Vagina (tissue), 2 donors: ENCODE results near the gene SLC28A3. TPM values are rescaled to one million over a fixed set of nuclear protein-coding genes. Genes with fewer than 3 reads are reported as not detected.

Experiments
- DNase-seq, 2 donors: peaks; one replicate each; pipeline ENCODE4 v3.0.0-alpha.2; 2017; ENCODE audit errors: extremely low spot score in 2 of 2
- H3K27ac ChIP-seq: fragments of 200-600 bp; sonication (generic); one replicate; pipeline ENCODE4 v1.5.1; 2019
- H3K27me3 ChIP-seq: fragments of 200-600 bp; sonication (generic); one replicate; pipeline ENCODE4 v1.5.1; 2019
- H3K36me3 ChIP-seq, 2 donors: fragments of 200-600 bp; sonication (generic); one replicate each; pipeline ENCODE4 v1.5.1; 2017 to 2019
- H3K4me1 ChIP-seq: fragments of 200-600 bp; sonication (generic); one replicate; pipeline ENCODE4 v1.5.1; 2019
- H3K4me3 ChIP-seq, 2 donors: fragments of 200-600 bp; sonication (generic); 1 replicate in 1 of 2; 2 replicates in 1 of 2; pipeline ENCODE4 v1.5.1; 2016 to 2019
- H3K9me3 ChIP-seq: fragments of 200-600 bp; sonication (generic); one replicate; pipeline ENCODE4 v1.5.1; 2019
- CTCF ChIP-seq, 3 experiments: fragments of 450-650 bp in 2 of 3; fragments of 200-600 bp in 1 of 3; sonication (generic) in 1 of 3; IDR thresholded peaks; one replicate each; pipeline ENCODE4 v1.5.1; 2017 to 2019; ENCODE audit warnings: antibody characterized with exemption in 3 of 3, mild to moderate bottlenecking in 2 of 3, moderate library complexity in 2 of 3
- POLR2A ChIP-seq, 2 donors: fragments of 450-650 bp; IDR thresholded peaks; one replicate each; pipeline ENCODE4 v1.6.1; 2017; ENCODE audit warnings: antibody characterized with exemption in 2 of 2, mild to moderate bottlenecking in 2 of 2, moderate library complexity in 2 of 2
- POLR2AphosphoS5 ChIP-seq, 2 donors: sonication (generic); formaldehyde crosslinking; IDR thresholded peaks; one replicate each; pipeline ENCODE4 v1.9.0; 2017; ENCODE audit warnings: antibody characterized with exemption in 2 of 2, mild to moderate bottlenecking in 2 of 2, low read depth in 1 of 2; ENCODE audit not compliant: insufficient read depth in 1 of 2
- intact Hi-C: fragments of 100-400 bp; cut with DNase I; formaldehyde crosslinking; loops from one replicate; pipeline ENCODE4 v1.15.1; 2023
- total RNA-seq: library from RNA; depleted of rRNA; stranded (reverse); fragments of >200 nt; gene quantifications from one replicate; pipeline ENCODE4 v1.2.3, GENCODE V29; 2016

The SLC28A3 gene
- total RNA-seq, 1 donor from 2014 or later, result 10.3 TPM

- Histone ChIP-seq H3K4me3 (no peak overlapping the region), H3K9me3 (no peaks in the 10 kb centered on the region), H3K27ac (no peak overlapping the region), H3K4me1 (peaks cover under 1% of the 10 kb centered on the region), H3K27me3 (no peaks in the 10 kb centered on the region), H3K36me3 (no peaks in the 10 kb centered on the region)
- no peak for TF ChIP-seq POLR2A (IDR thresholded peaks at IDR 0.05)
- TF ChIP-seq CTCF (IDR thresholded peaks at IDR 0.05), result no peak
- no peak for TF ChIP-seq POLR2AphosphoS5 (IDR thresholded peaks at IDR 0.05; ENCODE audit: insufficient read depth in 1 of 2, low read depth in 1 of 2)
- intact Hi-C loops, result no loop called here
- no peak for DNase-seq
Observed at GRCh38 chr9:84255696-84256095, 84.9 kb downstream of the SLC28A3 start.

- Histone ChIP-seq H3K27ac (no peak overlapping the region), H3K36me3 (no peaks in the 10 kb centered on the region), H3K4me3 (no peak overlapping the region), H3K27me3 (no peaks in the 10 kb centered on the region), H3K9me3 (no peaks in the 10 kb centered on the region), H3K4me1 (no peaks in the 10 kb centered on the region)
- no peak for DNase-seq
- intact Hi-C loops, result no loop called here
- TF ChIP-seq POLR2A (IDR thresholded peaks at IDR 0.05) (no peak), POLR2AphosphoS5 (IDR thresholded peaks at IDR 0.05; ENCODE audit: insufficient read depth in 1 of 2, low read depth in 1 of 2) (no peak), CTCF (IDR thresholded peaks at IDR 0.05) (no peak)
Observed at GRCh38 chr9:84254972-84255371, 85.6 kb downstream of the SLC28A3 start.

GRCh38 chr9:84251921-84252320 lies 88.6 kb downstream of the SLC28A3 start:
- DNase-seq, result no peak
- intact Hi-C loops, result no loop called here
- TF ChIP-seq CTCF (IDR thresholded peaks at IDR 0.05) (no peak), POLR2A (IDR thresholded peaks at IDR 0.05) (no peak), POLR2AphosphoS5 (IDR thresholded peaks at IDR 0.05; ENCODE audit: insufficient read depth in 1 of 2, low read depth in 1 of 2) (no peak)
- H3K36me3 ChIP-seq, result no peaks in the 10 kb centered on the region
- H3K27ac ChIP-seq, result no peak overlapping the region
- H3K9me3 ChIP-seq, result no peaks in the 10 kb centered on the region
- H3K4me1 ChIP-seq, result no peaks in the 10 kb centered on the region
- no peak overlapping the region for H3K4me3 ChIP-seq
- no peaks in the 10 kb centered on the region for H3K27me3 ChIP-seq

- Histone ChIP-seq H3K27me3 (no peaks in the 10 kb centered on the region), H3K9me3 (no peaks in the 10 kb centered on the region), H3K4me3 (no peak overlapping the region), H3K27ac (no peak overlapping the region), H3K4me1 (no peaks in the 10 kb centered on the region), H3K36me3 (no peaks in the 10 kb centered on the region)
- intact Hi-C loops, result no loop called here
- no peak for DNase-seq
- TF ChIP-seq CTCF (IDR thresholded peaks at IDR 0.05), result no peak
- TF ChIP-seq POLR2AphosphoS5 (IDR thresholded peaks at IDR 0.05; ENCODE audit: insufficient read depth in 1 of 2, low read depth in 1 of 2), result no peak
- TF ChIP-seq POLR2A (IDR thresholded peaks at IDR 0.05), result no peak
Observed at GRCh38 chr9:84241817-84242373, 98.7 kb downstream of the SLC28A3 start.

GRCh38 chr9:84239343-84239742 lies 101.2 kb downstream of the SLC28A3 start:
- Histone ChIP-seq H3K9me3 (no peaks in the 10 kb centered on the region), H3K4me1 (no peaks in the 10 kb centered on the region), H3K27me3 (no peaks in the 10 kb centered on the region), H3K27ac (no peak overlapping the region), H3K36me3 (no peaks in the 10 kb centered on the region), H3K4me3 (no peak overlapping the region)
- no peak for DNase-seq
- intact Hi-C loops, result no loop called here
- TF ChIP-seq POLR2AphosphoS5 (IDR thresholded peaks at IDR 0.05; ENCODE audit: insufficient read depth in 1 of 2, low read depth in 1 of 2) (no peak), POLR2A (IDR thresholded peaks at IDR 0.05) (no peak), CTCF (IDR thresholded peaks at IDR 0.05) (no peak)
